Endothelial cell of umbilical vein (primary cell): Measurements from ENCODE around the gene BTNL9.

Experiments
- MYC ChIP-seq: IDR thresholded peaks from one replicate; pipeline ENCODE4 v1.6.1; 2011; ENCODE audit warnings: mild to moderate bottlenecking, low read depth, low read length
- POLR2A ChIP-seq: IDR thresholded peaks from 2 replicates; pipeline ENCODE4 v1.6.1; 2012; ENCODE audit warnings: low read depth, mild to moderate bottlenecking, control low read depth, low read length
- POLR2AphosphoS5 ChIP-seq: IDR thresholded peaks from 2 replicates; pipeline ENCODE4 v1.6.1; 2012; ENCODE audit warnings: low read depth, mild to moderate bottlenecking, control low read depth, low read length, moderate library complexity; ENCODE audit not compliant: insufficient read depth
- TF ChIP-seq, protein P1 (sequence below), 2 donors: IDR thresholded peaks; 1 replicate in 1 of 2; 2 replicates in 1 of 2; pipeline ENCODE4 v1.5.1; 2011; ENCODE audit warnings: low read length in 2 of 2, mild to moderate bottlenecking in 2 of 2, moderate library complexity in 2 of 2, control low read depth in 1 of 2, inconsistent platforms in 1 of 2, low read depth in 1 of 2; ENCODE audit not compliant: insufficient read depth in 1 of 2; ENCODE audit errors: extremely low read depth in 1 of 2

DNA sequence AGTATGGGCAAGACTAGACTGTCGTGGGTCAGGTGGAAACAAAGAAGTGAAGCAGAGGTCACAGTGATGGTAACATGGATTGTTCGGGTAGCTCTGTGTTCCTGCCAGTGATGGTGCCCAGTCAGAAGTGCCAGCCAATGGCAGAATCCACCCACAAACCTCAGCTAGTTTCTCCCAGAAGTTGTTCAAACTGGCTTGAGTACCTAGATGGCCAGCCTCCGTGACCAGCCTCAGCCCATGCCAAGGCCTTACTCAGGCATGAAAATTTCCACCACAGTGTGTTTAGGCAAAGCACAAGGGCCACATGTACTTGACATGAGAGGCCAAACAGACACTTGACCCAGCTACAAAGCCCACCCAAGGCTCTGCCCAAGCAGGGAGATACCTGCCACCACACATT, 19.4 kb upstream of the BTNL9 start:
- TF ChIP-seq POLR2AphosphoS5: no peak
- TF ChIP-seq MYC: no peak
- TF ChIP-seq, protein P1, sequence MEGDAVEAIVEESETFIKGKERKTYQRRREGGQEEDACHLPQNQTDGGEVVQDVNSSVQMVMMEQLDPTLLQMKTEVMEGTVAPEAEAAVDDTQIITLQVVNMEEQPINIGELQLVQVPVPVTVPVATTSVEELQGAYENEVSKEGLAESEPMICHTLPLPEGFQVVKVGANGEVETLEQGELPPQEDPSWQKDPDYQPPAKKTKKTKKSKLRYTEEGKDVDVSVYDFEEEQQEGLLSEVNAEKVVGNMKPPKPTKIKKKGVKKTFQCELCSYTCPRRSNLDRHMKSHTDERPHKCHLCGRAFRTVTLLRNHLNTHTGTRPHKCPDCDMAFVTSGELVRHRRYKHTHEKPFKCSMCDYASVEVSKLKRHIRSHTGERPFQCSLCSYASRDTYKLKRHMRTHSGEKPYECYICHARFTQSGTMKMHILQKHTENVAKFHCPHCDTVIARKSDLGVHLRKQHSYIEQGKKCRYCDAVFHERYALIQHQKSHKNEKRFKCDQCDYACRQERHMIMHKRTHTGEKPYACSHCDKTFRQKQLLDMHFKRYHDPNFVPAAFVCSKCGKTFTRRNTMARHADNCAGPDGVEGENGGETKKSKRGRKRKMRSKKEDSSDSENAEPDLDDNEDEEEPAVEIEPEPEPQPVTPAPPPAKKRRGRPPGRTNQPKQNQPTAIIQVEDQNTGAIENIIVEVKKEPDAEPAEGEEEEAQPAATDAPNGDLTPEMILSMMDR (IDR thresholded peaks at IDR 0.05; ENCODE audit: extremely low read depth in 1 of 2, insufficient read depth in 1 of 2, low read depth in 1 of 2, low read length in 2 of 2): no peak
- no peak for TF ChIP-seq POLR2A
